Hypothalamus (tissue), 51 donors: ENCODE measurements around the gene TIMP2.
"Not testable (repeated sequence)": the region's sequence is repeated elsewhere in the genome, so short reads cannot be mapped to it uniquely, and the experiment has no call there.

Experiments
- DNase-seq, 51 donors: peaks; one replicate each; lab custom pipeline; 2025; lab: John Stamatoyannopoulos, UW

TIMP2 gene

DNA sequence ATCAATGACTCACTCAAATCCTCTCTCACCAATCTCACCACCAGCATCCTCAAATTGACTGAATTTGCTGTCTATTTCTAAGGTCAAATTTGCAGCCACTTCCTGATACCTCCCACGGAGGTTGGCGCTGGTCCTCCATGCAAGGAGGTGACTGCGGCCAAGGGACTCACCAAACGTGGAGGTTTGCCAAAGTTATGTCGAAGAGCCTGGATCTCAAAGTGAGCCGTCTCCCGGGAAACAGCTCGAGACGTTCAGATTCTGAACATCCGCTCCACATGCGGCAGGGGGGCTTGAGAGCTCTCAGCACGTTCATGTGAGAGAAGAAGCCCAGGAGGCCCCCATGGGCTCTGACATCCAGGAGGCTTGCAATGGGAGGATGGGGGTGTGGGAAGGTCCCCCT, 31.9 kb upstream of the TIMP2 start:
- peak in 9 of 51 donors; percentile 14 to 41 (median 22) for DNase-seq

DNA sequence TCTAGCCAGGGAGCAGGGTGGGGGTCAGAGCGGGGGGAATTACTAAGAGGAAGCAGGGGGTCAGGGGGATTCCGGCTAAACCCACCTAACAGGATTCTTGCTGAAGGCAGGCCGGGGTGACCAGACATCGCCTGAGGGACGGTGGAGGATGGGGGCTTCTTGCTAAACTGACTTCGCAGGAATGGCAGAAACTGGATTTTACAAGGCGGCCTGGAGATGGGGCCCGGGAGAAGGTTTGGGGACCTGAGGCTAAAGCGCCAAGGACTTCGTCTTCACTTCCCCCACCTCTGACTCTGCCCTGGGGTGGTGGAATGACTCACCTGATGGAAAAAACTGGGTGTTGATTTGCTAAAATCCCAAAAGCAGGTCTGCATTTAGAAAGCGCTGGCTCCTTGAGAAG, 31.1 kb upstream of the TIMP2 start:
- DNase-seq, result no peak

DNA sequence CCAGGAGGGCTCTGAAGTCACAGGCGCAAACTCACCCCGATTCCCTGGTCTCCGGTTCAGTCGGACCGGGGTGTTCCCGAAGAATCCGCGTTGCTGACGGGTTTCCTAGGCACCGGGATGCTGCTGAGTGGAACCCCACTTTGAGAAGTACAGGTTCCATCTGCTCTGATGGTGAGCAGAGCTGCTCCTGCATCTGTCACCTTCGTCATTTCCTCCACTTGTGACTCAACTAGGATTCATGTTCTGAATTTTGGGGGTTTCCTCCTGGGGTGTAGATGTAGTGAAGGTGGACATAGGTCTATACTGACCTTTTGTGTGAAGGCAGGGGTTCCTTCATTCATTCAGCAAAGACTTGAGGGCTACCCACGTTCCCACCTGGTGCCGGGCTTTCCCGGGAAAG, 29.5 kb upstream of the TIMP2 start:
- DNase-seq, result no peak

DNA sequence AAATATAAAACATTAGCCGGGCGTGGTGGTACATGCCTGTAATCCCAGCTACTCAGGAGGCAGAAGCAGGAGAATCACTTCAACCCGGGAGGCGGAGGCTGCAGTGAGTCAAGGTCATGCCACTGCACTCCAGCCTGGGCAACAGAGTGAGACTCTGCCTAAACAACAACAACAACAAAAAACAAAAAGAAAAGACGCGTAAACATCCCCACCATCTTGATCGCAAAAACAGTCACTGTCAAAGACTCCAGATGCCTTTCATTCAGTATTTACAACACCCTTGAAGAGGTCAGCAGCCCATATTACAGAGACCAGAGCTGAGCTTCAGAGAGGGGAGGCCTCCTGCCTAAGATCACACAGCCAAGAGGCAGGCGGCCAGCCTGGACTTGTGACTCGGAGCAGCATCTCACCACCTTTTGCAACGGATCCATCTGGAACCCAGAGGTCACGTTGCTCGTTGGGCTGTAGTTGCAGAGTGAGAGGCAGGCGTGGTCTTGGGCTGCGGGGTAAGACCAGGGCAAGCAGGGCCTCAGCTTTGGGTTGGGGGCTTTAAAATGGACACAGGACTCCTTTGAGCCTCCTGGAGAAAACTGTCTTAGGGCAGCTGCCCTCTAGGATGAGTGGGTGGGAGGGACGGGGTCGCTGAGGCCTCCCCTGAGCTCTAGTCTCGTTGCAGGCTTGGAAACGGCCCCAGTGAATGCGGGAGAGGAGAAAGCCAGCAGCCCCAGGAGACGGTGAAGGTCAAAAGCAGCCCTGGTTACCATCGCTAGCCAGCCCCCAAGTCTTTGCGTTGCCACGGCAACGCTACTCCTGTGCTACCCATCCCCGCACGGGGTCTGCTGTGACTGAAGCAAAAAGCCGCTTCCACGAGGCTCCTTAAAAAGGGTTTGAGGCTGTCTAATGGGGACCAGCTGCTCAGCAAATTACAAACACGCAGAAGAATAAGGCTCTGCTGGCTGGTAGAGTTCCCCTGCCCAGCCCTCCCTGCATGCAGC, 28.5 kb upstream of the TIMP2 start:
- DNase-seq, result peak in 11 of 51 donors; percentile 6 to 47 (median 23)

DNA sequence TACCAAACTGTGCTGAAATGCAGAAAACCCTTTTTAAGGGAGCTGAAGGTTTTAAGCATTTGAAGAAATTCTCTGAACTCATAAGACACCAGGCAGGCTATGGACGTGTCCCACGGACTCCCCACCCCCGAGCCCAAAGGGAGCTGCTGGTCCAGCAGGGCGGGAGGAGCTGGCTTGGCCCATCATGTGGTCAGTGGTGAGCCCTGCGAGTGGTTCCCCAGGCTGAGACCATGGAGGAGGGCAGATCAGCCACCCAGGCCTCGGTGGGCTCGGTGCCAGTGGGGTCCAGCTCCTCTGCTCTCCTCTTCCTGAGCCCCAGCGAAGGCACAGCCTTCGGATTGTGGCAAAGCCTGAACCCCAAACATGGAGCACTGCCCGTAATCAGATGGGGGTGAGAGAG, 27.5 kb upstream of the TIMP2 start:
- no peak for DNase-seq

DNA sequence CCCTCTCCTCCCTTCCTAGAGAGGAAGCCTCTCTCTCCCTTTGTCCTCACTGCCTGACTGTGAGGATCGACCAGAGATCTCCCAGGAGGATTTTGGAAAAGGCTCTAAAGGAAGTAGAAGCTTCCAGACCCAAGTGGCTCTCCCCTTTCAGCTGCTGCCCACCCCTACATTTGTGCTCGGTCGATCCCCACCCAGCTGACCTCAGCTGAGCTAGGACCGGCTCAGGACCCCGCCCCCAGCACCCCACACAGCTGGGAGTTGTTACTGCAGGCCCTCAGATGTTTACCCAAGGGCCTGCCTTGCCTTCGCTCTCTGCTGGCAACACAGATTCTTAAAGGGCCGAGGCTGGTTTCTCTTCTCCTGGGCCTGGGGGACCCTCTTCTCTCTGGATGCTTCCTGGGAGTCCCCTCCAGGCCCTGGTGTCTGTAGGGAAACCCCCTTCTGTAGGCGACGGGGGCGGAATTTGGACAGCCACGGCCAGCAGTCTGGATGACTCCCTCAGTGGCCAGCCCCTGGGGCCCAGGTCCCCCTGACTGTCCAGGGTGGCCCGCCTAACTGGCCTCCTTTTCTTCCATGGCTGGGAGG, 26.9 kb upstream of the TIMP2 start:
- DNase-seq, result no peak

DNA sequence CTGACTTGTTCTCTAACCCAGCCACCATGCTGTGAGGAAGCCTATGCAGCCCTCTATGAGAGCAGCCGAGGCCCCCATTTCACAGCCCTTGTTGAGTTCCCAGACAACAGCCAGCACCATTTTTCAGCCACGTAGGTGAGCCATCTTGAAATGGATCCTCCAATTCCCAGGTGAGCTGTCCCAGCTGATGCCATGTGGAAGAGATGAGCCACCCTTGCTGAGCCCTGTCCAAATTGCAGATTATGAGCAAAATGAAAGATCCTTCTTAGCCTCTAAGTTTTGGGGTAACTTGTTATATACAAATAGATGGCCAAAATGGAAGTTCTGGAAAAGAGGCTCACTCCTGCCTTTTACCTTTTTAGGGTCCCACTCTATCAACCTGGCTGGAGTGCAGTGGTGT, 25.7 kb upstream of the TIMP2 start:
- no peak for DNase-seq

DNA sequence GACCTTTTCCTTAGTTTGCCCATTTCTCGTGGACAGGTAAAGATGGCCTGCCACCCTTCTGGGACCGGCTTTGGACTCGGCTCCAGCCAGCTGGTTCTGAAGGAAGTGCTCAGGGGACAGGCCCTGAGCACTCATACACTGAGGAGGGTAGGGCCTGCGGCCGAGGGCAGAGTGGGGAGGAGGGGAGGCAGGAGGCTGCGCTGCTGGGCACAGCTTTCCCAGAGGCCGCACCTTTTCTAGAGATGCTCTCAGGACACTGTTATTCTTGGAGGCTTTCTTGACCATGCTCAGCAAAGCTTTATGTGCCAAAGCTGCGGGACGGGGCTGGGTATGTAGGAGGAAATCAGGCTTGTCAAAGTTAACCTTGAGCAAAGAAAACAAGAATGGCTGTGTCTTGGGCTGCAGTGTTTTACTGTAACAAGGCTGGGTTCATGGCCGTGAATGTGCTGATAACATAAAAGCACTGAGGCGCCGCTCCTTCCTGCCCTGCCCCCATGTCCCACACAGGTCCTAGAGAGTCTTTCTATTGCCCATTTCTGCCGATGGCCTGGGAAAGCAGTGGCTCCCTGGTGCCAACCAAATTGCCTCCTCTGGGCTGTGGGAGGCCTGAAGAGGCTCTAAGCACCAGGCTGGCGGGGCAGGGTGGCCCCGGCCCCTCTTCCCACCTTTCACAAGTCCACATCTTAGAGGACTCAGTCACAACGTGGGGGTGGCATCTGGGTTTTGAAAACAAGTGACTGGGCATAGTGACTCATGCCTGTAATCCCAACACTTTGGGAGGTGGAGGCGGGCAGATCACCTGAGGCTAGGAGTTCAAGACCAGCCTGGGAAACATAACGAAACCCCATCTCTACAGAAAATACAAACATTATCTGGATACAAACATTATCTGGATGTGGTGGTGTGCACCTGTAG, 22.3 kb upstream of the TIMP2 start:
- no peak for DNase-seq

DNA sequence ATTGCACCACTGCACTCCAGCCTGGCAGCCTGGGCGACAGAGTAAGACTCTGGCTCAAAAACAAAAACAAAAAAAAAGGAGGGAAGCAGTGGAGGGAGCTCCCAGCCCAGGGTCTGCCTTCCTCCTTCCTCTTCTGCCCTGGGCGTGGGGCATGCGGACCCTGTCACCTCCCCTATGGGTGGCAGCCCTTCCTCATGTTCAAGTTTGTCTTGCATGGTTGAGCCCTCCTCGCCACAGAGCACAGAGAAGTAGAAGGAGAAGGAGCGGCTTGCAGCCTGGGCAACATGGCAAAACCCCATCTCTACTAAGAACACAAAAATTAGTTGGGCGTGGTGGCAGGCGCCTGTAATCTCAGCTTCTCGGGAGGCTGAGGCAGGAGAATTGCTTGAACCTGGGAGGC, 21.4 kb upstream of the TIMP2 start:
- DNase-seq, result no peak

DNA sequence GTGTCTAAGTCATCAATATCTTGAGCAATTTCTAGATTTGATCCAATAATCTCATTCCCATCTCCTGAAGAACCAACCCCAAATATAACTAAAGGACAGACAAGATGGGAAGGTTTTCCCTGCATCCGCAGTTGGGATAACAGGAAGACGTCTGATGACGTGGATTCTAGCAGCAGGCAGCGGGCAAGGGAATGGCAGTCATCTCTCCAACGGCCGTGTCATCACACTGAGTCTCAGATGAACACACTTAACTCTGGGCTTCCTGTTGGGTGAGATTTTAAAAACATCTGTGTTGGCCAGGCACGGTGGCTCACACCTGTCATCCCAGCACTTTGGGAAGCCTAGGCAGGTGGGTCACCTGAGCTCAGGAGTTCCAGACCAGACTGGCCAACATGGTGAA, 20.9 kb upstream of the TIMP2 start:
- DNase-seq, result no peak

DNA sequence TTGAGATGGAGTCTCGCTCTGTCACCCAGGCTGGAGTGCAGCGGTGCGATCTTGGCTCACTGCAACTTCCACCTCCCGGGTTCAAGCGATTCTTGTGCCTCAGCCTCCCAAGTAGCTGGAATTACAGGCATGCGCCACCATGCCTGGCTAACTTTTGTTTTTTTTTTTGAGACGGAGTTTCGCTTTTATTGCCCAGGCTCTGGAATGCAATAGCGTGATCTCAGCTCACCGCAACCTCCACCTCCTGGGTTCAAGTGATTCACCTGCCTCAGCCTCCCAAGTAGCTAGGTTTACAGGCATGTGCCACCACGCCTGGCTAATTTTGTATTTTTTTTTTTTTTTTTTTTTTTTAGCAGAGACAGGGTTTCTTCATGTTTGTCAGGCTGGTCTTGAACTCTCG, 20.3 kb upstream of the TIMP2 start:
- not testable (repeated sequence) for DNase-seq

DNA sequence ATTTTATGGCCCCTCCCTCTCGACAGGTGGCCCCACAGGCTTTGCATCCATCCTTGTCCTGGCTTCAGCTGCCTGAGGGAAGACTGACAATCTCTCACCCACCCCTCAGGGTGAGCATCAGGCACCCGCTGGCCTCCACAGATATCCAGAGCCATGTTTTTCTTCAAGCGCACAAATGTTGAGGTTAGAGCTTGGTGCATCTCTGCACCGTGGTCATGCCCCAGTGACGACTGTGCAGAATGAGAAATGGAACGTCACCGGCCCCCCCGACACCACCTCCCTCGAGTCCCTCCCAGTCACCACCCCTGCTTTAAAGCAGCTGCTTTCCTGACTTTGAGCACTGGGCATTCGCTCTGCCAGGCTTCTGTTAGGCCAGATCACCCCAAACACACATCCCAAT, 19.8 kb upstream of the TIMP2 start:
- DNase-seq, result no peak

DNA sequence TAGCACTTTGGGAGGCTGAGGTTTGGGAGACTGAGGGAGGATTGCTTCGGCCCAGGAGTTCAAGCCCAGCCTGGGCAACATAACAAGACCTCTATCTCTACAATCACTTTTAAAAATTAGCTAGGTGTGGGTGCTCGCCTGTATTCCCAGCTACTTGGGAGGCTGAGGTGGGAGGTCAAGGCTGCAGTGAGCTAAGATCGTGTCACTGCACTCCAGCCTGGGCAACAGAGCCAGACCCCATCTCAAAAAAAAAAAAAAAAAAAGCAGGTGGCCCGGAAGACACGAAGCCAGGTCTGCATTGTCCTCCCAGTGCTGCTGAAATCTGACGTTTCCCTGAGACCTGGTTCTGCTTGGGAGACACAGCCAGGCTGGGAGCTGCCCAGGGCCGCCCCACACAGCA, 18.8 kb upstream of the TIMP2 start:
- DNase-seq, result no peak

DNA sequence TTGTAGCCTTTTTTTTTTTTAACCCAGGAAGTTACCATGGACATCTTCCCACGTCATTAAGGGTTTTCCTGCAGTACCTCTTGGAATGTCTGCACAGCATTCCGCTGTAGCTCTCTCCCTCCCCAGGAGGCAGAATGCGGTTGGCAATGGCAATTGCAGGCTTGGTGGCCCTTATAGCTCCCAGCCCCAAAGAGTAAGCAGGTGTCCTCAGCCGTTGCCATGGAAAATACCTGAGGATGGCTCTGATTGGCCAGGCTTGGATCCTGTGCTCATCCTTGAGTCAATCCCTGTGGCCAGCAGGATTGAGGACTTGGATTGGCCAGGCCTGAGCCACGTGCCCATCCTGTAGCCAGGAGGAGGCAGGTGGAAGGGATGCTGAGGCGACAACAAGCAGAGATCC, 15.5 kb upstream of the TIMP2 start:
- DNase-seq, result peak in 13 of 51 donors; percentile 22 to 66 (median 34)

DNA sequence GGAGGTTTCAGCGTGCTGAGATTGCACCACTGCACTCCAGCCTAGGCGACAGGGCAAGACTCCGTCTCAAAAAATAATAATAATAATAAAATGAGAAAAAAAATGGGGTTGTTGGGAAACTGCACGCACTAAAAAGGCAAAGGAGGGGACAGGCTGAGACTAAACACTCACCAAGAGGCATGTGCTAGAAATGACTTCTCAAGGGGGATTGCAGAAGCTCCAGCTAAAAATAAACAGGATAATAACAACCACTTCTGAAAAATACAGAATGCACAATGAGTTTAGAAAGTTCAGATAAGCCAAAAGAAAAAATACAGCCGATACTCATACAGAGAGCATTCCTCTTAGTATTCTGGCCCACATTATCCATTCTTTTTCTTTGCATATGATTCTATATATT, 15.1 kb upstream of the TIMP2 start:
- no peak for DNase-seq

DNA sequence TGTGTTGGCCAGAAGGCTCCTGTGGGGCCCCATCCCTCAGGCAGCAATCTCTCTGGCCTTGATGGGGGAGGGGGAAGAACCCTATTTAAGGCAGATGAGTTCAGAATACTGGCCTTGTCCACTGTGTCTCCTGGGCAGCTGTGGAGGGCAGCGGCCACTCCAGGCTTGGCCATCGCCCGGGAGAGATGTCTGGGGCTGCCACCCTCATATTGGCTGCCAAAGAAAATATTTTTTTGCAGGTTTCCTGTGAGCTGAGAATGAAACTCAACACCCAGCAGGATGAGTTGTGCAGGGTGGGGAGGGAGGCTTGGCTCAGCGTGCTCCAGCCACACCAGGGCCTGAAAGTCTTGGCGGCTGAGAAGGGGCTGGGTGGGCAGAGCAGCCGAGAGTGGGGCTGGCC, 14.4 kb upstream of the TIMP2 start:
- no peak for DNase-seq

DNA sequence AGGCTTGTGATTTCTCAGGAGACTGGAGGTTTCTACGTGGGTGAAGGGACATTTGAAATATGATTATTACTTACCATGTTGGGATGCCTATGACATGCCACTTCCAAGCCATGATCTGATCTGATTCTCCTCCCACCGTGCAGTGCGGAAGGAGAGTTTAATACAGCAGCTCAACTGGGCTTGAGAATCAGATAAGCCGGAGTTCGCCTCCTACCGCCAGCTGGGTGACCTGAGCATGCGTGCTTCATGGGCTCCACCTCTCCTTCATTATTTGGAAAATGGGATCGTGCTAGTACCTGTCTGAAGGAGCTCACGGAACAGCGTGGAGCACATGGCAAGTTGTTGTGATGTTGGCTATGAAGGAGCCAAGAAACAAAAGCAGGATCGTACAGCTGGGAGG, 12.4 kb upstream of the TIMP2 start:
- no peak for DNase-seq

DNA sequence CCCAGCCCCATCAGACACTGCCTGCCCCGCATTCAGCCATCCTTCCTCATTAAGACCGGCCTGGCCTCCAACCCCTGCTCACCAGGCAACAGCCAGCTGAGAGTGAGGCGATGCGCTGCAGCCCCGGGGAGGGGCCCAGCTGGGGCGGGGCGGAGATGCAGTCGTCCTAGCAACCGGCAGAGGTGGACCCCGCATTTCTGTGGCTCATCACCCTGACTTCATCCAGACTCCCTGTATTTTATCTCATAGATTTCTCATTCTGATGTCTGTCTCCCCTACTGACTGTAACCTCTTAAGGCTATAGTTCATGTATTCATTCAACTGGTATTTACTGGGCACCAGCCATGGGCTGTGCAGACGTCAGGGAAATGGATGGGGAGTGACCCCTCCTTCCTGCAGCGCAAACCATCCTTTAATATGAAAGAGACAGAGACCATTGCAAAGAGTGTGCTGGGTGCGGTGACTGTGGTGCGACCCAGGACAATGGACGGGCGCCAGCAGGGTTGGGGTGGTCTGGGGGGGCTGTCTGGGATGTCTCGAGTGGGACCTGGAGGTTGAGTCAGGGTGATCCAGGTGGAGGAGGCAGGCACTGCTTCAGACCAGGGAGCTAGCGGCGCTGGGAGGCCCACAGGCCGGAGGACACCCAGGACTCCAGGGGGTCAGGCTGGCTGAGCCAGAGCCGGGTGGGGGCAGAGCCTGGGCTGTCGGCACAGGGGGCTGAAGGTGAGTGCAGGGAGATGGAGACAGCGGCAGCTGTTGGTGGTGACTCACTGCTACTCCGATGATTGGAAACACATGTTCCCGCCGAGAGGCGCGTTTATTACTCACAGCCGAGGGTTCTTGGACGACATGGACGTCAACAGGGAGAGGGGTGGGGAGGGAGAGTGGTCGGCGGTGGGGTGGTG, 10.5 kb upstream of the TIMP2 start:
- peak in 7 of 51 donors; percentile 19 to 38 (median 27) for DNase-seq

DNA sequence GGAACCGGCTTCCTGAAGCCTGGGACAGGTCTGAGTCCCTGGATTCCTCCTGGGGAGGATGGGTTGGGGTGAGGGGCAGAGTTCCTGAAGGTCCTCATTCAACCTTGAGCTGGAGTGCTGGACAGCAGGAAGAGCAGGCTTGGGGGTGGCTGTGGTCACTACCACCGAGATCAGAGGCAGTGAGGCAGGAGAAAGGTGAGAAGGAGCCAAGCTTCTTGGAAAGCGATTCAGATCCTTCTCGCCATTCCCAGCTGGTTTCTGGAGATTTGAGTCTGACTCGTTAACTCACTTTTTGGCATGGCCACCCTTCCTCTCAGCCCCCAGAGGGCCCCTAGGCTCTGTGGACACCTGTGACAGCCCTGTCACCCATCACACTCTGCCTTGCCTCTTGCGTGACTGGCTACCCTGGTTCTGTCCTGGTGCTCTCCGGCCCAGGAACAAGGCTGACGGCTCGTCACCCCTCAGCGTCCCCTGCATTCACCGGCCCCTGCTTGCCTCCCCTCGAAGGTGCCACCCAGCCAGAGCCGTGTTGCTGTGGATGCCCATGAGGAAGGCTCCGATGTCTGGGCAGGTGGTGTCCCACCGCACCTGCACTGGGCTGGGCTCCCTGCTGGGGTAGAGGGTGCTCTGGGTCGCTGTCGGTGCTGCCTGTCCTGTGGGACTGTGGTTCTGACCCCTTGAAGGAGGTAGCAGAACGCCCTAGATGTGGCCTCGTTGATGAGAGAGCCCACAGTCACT, 9.7 kb upstream of the TIMP2 start:
- no peak for DNase-seq
